HepG2 (cell line): ENCODE results near the gene AKT3. TPM values are rescaled to one million over a fixed set of nuclear protein-coding genes. Genes with fewer than 3 reads are reported as not detected.

Experiments
- ATAC-seq: fragments of 200-7000 bp; cut with Tn5 transposase; 3 replicates; pipeline ENCODE4 v1.9.1; 2020; ENCODE audit warnings: mild to moderate bottlenecking, moderate library complexity
- BruUV-seq: library from RNA; stranded (reverse); fragments of 400-500 nt; replicated peaks from 2 replicates; lab custom pipeline; 2021; lab: Mats Ljungman, UMichigan
- CTCF ChIA-PET: fragments of 300-600 bp; formaldehyde crosslinking; extraction: SDS; loops from one replicate; lab custom pipeline; 2021; ENCODE audit warnings: low total read pairs, inconsistent platforms, low intra/inter-chr PET ratio; lab: Yijun Ruan, JAX
- POLR2A ChIA-PET: fragments of 350-600 bp; sonication (Branson Sonifier 250); formaldehyde crosslinking; loops from one replicate; lab custom pipeline; 2020; ENCODE audit warnings: antibody characterized with exemption, inconsistent platforms; lab: Yijun Ruan, JAX
- DNase-seq: peaks from one replicate; pipeline ENCODE4 v3.0.0-alpha.2; 2015; ENCODE audit warnings: low spot score
- FAIRE-seq: peaks from 3 replicates; lab custom pipeline; 2011; peaks lifted over from hg19 to GRCh38; lab: Jason Lieb, UNC
- H2AFZ ChIP-seq: one replicate; pipeline ENCODE4 v1.6.1; 2011; ENCODE audit warnings: low read length, inconsistent platforms
- H3K27ac ChIP-seq: fragments of 300-600 bp; 3 replicates; pipeline ENCODE4 v1.8.0; 2011; ENCODE audit warnings: mixed run types, mild to moderate bottlenecking, mixed read lengths, low read length, inconsistent platforms; ENCODE audit not compliant: insufficient read depth; ENCODE audit errors: extremely low read length
- H3K27me3 ChIP-seq, 2 experiments: fragments of 200-600 bp in 1 of 2; 2 replicates in 1 of 2; 3 replicates in 1 of 2; pipeline versions ENCODE4 v1.6.0 to v1.8.0; 2011; ENCODE audit warnings: low read length in 2 of 2, mild to moderate bottlenecking in 2 of 2, moderate library complexity in 2 of 2, inconsistent platforms in 1 of 2; ENCODE audit not compliant: insufficient read depth in 2 of 2, control insufficient read depth in 1 of 2
- H3K36me3 ChIP-seq, 2 experiments: fragments of 200-600 bp in 1 of 2; replicated peaks in 1 of 2; 2 replicates in 1 of 2; 3 replicates in 1 of 2; pipeline versions ENCODE4 v1.5.1 to v1.8.0; 2011; ENCODE audit warnings: low read length in 2 of 2, inconsistent platforms in 1 of 2; ENCODE audit not compliant: insufficient read depth in 2 of 2, control insufficient read depth in 1 of 2
- H3K4me1 ChIP-seq: 2 replicates; pipeline ENCODE4 v1.5.1; 2012; ENCODE audit warnings: low read length, inconsistent platforms; ENCODE audit not compliant: insufficient read depth
- H3K4me2 ChIP-seq: 2 replicates; pipeline ENCODE4 v1.6.0; 2011; ENCODE audit warnings: low read depth, low read length, inconsistent platforms
- H3K4me3 ChIP-seq, 3 experiments: fragments of 200-600 bp in 1 of 3; sonication (generic), shearing (Covaris generic) in 1 of 3; replicated peaks in 1 of 3; 2 replicates each; pipeline ENCODE4 v1.5.1; 2011 to 2016; ENCODE audit warnings: low read length in 3 of 3, inconsistent platforms in 2 of 3, low read depth in 2 of 3, mild to moderate bottlenecking in 2 of 3, control low read depth in 1 of 3, mixed read lengths in 1 of 3; ENCODE audit not compliant: insufficient read depth in 1 of 3
- H3K79me2 ChIP-seq: one replicate; pipeline ENCODE4 v1.6.1; 2011; ENCODE audit warnings: low read length, inconsistent platforms; ENCODE audit not compliant: insufficient read depth
- H3K9ac ChIP-seq: 2 replicates; pipeline ENCODE4 v1.6.0; 2011; ENCODE audit warnings: mild to moderate bottlenecking, low read depth, low read length, inconsistent platforms; ENCODE audit not compliant: insufficient read depth
- H3K9me3 ChIP-seq: 2 replicates; pipeline ENCODE4 v1.5.1; 2012; ENCODE audit warnings: mild to moderate bottlenecking, low read length
- H4K20me1 ChIP-seq: 2 replicates; pipeline ENCODE4 v1.6.0; 2011; ENCODE audit warnings: inconsistent platforms, mild to moderate bottlenecking, low read length, moderate library complexity; ENCODE audit not compliant: insufficient read depth
- BCL3 ChIP-seq: sonication (generic); formaldehyde crosslinking; IDR thresholded peaks from 2 replicates; pipeline ENCODE4 v1.5.1; 2020; ENCODE audit warnings: mild to moderate bottlenecking, missing genetic modification reagents, moderate library complexity
- ETV5 ChIP-seq: IDR thresholded peaks from 2 replicates; pipeline ENCODE4 v1.6.1; 2018; ENCODE audit warnings: missing biosample characterization, missing genetic modification reagents, inconsistent platforms, borderline replicate concordance
- KLF16 ChIP-seq, 2 experiments: sonication (generic) in 1 of 2; formaldehyde crosslinking in 1 of 2; IDR thresholded peaks; 2 replicates each; pipeline versions ENCODE4 v1.6.1 to v1.8.0; 2016 to 2023; ENCODE audit warnings: missing genetic modification reagents in 2 of 2, missing compliant biosample characterization in 1 of 2
- KMT2A ChIP-seq: sonication (generic); formaldehyde crosslinking; IDR thresholded peaks from 2 replicates; pipeline ENCODE4 v1.4.0; 2020; ENCODE audit warnings: missing genetic modification reagents
- MEIS1 ChIP-seq: sonication (generic); formaldehyde crosslinking; IDR thresholded peaks from 2 replicates; pipeline ENCODE4 v1.9.0; 2021; ENCODE audit warnings: mild to moderate bottlenecking, missing genetic modification reagents, moderate library complexity, borderline replicate concordance
- NRL ChIP-seq: sonication (generic); formaldehyde crosslinking; IDR thresholded peaks from 2 replicates; pipeline ENCODE4 v1.5.0; 2020; ENCODE audit warnings: missing genetic modification reagents, mild to moderate bottlenecking, moderate library complexity, borderline replicate concordance
- PTBP1 ChIP-seq: fragments of 200-400 bp; formaldehyde crosslinking; IDR thresholded peaks from 2 replicates; pipeline ENCODE4 v1.6.1; 2018; ENCODE audit warnings: low read length, low read depth; ENCODE audit not compliant: poor library complexity, severe bottlenecking
- SMC3 ChIP-seq: IDR thresholded peaks from 2 replicates; pipeline ENCODE4 v1.6.1; 2011; ENCODE audit warnings: low read length, improper control_type of control experiment
- SYNCRIP ChIP-seq: fragments of 200-400 bp; formaldehyde crosslinking; IDR thresholded peaks from 2 replicates; pipeline ENCODE4 v1.6.1; 2018; ENCODE audit warnings: mild to moderate bottlenecking, low read depth, low read length; ENCODE audit not compliant: insufficient read depth
- TOE1 ChIP-seq: sonication (generic); formaldehyde crosslinking; IDR thresholded peaks from 2 replicates; pipeline ENCODE4 v1.4.0; 2020; ENCODE audit warnings: mild to moderate bottlenecking, missing genetic modification reagents
- UBTF ChIP-seq: sonication (generic); formaldehyde crosslinking; IDR thresholded peaks from 2 replicates; pipeline ENCODE4 v1.4.0; 2020; ENCODE audit warnings: mild to moderate bottlenecking, missing genetic modification reagents
- ZEB1 ChIP-seq: IDR thresholded peaks from 2 replicates; pipeline ENCODE4 v1.6.1; 2012; ENCODE audit warnings: mild to moderate bottlenecking, low read depth, inconsistent platforms; ENCODE audit not compliant: insufficient replicate concordance
- ZFP1 ChIP-seq: IDR thresholded peaks from 2 replicates; pipeline ENCODE4 v1.6.1; 2016
- ZNF335 ChIP-seq: sonication (generic); formaldehyde crosslinking; IDR thresholded peaks from 2 replicates; pipeline ENCODE4 v1.4.0; 2020; ENCODE audit warnings: missing genetic modification reagents
- ZNF703 ChIP-seq: sonication (generic); formaldehyde crosslinking; IDR thresholded peaks from 2 replicates; pipeline ENCODE4 v1.5.1; 2020; ENCODE audit warnings: missing genetic modification reagents, mild to moderate bottlenecking, moderate library complexity, borderline replicate concordance
- ZNF792 ChIP-seq: IDR thresholded peaks from 2 replicates; pipeline ENCODE4 v1.6.1; 2016
- ZSCAN9 ChIP-seq: IDR thresholded peaks from 2 replicates; pipeline ENCODE4 v1.6.1; 2016; ENCODE audit warnings: borderline replicate concordance
- WGBS: methylation state at CpG from one replicate; pipeline ENCODE4 v1.1.6; 2017; ENCODE audit warnings: low lambda C conversion rate; 5-methylcytosine and 5-hydroxymethylcytosine counted together
- in situ Hi-C: cut with HindIII; loops from 2 replicates; pipeline ENCODE4 v1.10.0; 2017; ENCODE audit warnings: low pct_unique_long_range_greater_than_20kb; ENCODE audit not compliant: extremely low pct_ligation_motif_present
- intact Hi-C: fragments of 100-400 bp; cut with micrococcal nuclease; formaldehyde crosslinking; loops from one replicate; pipeline ENCODE4 v1.10.0; 2022; ENCODE audit not compliant: unreplicated experiment
- polyA plus RNA-seq, 8 experiments: library from polyadenylated mRNA; depleted of rRNA in 3 of 8; stranded (reverse) in 7 of 8; unstranded in 1 of 8; fragments of >200 nt; fragmentation: Illumina TruSeq in 4 of 8; extraction: Trizol in 4 of 8; gene quantifications; 2 replicates each; pipeline versions ENCODE4 v1.2.1 to v1.2.3, GENCODE V29; 2011 to 2016; ENCODE audit warnings: low read depth in 4 of 8, missing spikeins in 1 of 8, mixed read lengths in 1 of 8; ENCODE audit not compliant: insufficient read depth in 1 of 8
- total RNA-seq, 5 experiments: library from RNA; depleted of rRNA; stranded (reverse); fragments of >200 nt; fragmentation: Illumina TruSeq; extraction: Trizol; gene quantifications; 2 replicates each; pipeline ENCODE4 v1.2.3, GENCODE V29; 2016; ENCODE audit warnings: low read depth in 1 of 5

Gene AKT3
- total and polyA plus RNA-seq, 2 of the 13 experiments (the other 11 are each of a cell fraction or from before 2014, with no cell fraction given) = 0.07 TPM

- Histone ChIP-seq H3K4me2 (no peak overlapping the region), H2AFZ (no peak overlapping the region)
- no peak for DNase-seq
- CTCF ChIA-PET = no interaction called here
- TF ChIP-seq ZSCAN9 (CRISPR knock-in tag) = no peak
- no peak for TF ChIP-seq ZNF703 (CRISPR knock-in tag)
- no peak for TF ChIP-seq ZNF335 (CRISPR knock-in tag)
- TF ChIP-seq KLF16 (CRISPR knock-in tag; IDR thresholded peaks at IDR 0.05) = no peak
- TF ChIP-seq ZNF792 (CRISPR knock-in tag) = no peak
- no peak for TF ChIP-seq ZEB1
- no peak for TF ChIP-seq SYNCRIP
- TF ChIP-seq PTBP1 = no peak
- TF ChIP-seq ZFP1 (CRISPR knock-in tag) = no peak
- TF ChIP-seq SMC3 = no peak
- TF ChIP-seq, all 625 proteins: peak for 0
- Histone ChIP-seq H3K27me3 (peaks cover 0 to 7% of the 10 kb centered on the region in 2 experiments; a peak in 1 of 5 replicates), H3K4me3 (no peak overlapping the region), H3K27ac (no peak overlapping the region), H3K9me3 (no peaks in the 10 kb centered on the region), H3K79me2 (no peaks in the 10 kb centered on the region), H3K9ac (no peak overlapping the region), H4K20me1 (no peaks in the 10 kb centered on the region), H3K36me3 (no peaks in the 10 kb centered on the region), H3K4me1 (no peaks in the 10 kb centered on the region)
- POLR2A ChIA-PET = no interaction called here
- in situ Hi-C loops = no loop called here
- intact Hi-C loops = no loop called here
- no TSS peak for BruUV-seq
- ATAC-seq = no peak
- no peak for FAIRE-seq
Measured at GRCh38 chr1:243756529-243756928, 93.5 kb downstream of the AKT3 start.

- intact Hi-C loops = no loop called here
- ChIA-PET POLR2A (no interaction called here), CTCF (no interaction called here)
- ATAC-seq (no peak), FAIRE-seq (no peak), DNase-seq (no peak)
- Histone ChIP-seq H3K9ac (no peak overlapping the region), H3K4me2 (no peak overlapping the region), H3K4me3 (no peak overlapping the region), H3K36me3 (no peaks in the 10 kb centered on the region), H4K20me1 (no peaks in the 10 kb centered on the region), H2AFZ (no peak overlapping the region), H3K79me2 (no peaks in the 10 kb centered on the region), H3K27me3 (peaks cover 0 to 7% of the 10 kb centered on the region in 2 experiments; a peak in 1 of 5 replicates), H3K27ac (no peak overlapping the region), H3K4me1 (no peaks in the 10 kb centered on the region), H3K9me3 (no peaks in the 10 kb centered on the region)
- in situ Hi-C loops = no loop called here
- no CpG with 5 or more reads among the region's 6 CpGs for WGBS
- no TSS peak for BruUV-seq
- no peak for TF ChIP-seq ETV5 (CRISPR knock-in tag)
- TF ChIP-seq KMT2A = no peak
- no peak for TF ChIP-seq UBTF (CRISPR knock-in tag)
- TF ChIP-seq NRL (CRISPR knock-in tag) = no peak
- no peak for TF ChIP-seq TOE1 (CRISPR knock-in tag)
- TF ChIP-seq BCL3 (CRISPR knock-in tag) = no peak
- no peak for TF ChIP-seq MEIS1
Measured at GRCh38 chr1:243754348-243754747, 95.7 kb downstream of the AKT3 start.
